Measurements from ENCODE around the gene TRAPPC10.

GRCh38 chr21:44088401-44088780 is 76.3 kb downstream of the TRAPPC10 start:
- TF ChIP-seq NCOA2 (IDR thresholded peaks at IDR 0.05; ENCODE audit: partially characterized antibody in 2 of 2): no peak
- TF ChIP-seq ZNF586 (CRISPR knock-in tag; conservative IDR thresholded peaks at IDR 0.05): no peak
- TF ChIP-seq POLR2AphosphoS2 (IDR thresholded peaks at IDR 0.05; ENCODE audit: low read length): no peak
- TF ChIP-seq FOXM1 (IDR thresholded peaks at IDR 0.05; ENCODE audit: low read depth): no peak
- TF ChIP-seq FOXM1 (CRISPR knock-in tag; IDR thresholded peaks at IDR 0.05; ENCODE audit: low read depth): no peak
- no peak for TF ChIP-seq ZNF639 (CRISPR knock-in tag; conservative IDR thresholded peaks at IDR 0.05 in 1 of 2, IDR thresholded peaks at IDR 0.05 in 1 of 2)

Data from K562 (cell line).